Measurements from ENCODE around the gene SEMA4A.

DNA sequence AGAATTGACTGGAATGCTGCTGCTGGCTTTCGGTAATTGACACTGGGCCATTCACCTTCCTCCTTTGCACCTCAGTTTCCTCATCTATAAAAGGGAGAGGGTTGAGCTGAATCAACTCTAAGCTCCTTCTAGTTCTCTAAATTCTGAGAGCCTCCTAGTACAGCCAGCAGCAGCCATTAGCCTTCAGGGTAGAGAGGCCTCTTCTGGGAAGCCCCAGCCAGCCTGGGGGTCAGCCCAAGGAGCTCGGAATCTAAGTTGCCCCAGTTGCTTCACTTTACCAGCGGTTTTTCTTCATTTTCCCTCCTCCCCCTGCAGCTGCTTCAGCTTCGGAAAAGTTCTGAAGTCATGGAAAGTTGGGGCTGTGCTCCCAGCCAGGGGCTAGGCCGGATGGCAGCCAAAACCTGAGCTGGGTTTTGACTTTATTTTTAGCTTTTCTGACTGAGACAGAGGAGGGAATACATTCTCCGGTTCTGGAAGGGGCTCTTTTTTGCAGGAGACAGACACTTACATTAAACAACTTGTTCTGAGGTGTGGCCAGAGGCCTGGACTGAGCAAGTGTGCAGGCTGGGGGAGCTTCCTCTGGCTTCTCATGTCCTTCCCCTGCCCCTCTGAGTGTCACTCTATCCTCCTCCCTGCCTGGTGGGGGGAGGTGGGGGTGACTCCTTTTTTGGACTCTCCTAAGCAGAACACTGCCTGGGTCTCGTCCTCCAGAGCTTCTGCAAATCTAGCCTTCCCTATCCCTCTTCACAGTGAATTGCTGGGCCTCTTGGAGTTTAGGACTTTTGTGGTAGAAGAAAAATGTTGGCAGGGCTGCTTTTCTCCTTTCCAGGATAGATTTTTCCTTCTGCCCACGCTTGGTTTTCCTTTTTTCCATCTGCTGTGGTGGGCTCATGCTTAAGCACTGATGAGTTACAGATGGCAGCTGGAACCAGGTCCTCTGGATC lies 24.5 kb upstream of the SEMA4A start:
- TF ChIP-seq, protein P1, sequence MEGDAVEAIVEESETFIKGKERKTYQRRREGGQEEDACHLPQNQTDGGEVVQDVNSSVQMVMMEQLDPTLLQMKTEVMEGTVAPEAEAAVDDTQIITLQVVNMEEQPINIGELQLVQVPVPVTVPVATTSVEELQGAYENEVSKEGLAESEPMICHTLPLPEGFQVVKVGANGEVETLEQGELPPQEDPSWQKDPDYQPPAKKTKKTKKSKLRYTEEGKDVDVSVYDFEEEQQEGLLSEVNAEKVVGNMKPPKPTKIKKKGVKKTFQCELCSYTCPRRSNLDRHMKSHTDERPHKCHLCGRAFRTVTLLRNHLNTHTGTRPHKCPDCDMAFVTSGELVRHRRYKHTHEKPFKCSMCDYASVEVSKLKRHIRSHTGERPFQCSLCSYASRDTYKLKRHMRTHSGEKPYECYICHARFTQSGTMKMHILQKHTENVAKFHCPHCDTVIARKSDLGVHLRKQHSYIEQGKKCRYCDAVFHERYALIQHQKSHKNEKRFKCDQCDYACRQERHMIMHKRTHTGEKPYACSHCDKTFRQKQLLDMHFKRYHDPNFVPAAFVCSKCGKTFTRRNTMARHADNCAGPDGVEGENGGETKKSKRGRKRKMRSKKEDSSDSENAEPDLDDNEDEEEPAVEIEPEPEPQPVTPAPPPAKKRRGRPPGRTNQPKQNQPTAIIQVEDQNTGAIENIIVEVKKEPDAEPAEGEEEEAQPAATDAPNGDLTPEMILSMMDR (IDR thresholded peaks at IDR 0.05) = no peak
- no peak for TF ChIP-seq EP300 (IDR thresholded peaks at IDR 0.05)
